ENCODE measurements around the gene ZNF200.
"Not testable (repeated sequence)": the region's sequence is repeated elsewhere in the genome, so short reads cannot be mapped to it uniquely, and the experiment has no call there.

The ZNF200 gene

DNA sequence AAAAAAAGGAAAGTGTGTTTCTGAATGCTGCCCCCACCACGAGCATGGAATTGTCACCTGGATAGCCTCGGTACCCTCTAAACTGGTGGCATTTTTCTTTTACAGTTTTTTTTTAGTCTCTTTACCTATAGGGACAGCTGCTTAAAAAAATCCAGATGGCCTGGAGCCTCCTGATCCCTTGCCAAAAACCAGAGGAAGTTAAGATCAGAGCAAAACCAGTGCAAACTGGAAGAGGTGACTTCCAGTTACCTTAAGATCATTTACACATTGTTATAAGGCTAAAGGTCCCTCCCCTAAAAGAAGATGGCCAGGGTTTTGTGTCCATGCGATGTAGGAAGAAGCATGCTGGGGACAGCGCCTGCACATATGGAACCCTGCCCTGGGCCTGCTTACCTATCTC, 18.0 kb upstream of the ZNF200 start:
- no peak for DNase-seq (ENCODE audit: low spot score)

DNA sequence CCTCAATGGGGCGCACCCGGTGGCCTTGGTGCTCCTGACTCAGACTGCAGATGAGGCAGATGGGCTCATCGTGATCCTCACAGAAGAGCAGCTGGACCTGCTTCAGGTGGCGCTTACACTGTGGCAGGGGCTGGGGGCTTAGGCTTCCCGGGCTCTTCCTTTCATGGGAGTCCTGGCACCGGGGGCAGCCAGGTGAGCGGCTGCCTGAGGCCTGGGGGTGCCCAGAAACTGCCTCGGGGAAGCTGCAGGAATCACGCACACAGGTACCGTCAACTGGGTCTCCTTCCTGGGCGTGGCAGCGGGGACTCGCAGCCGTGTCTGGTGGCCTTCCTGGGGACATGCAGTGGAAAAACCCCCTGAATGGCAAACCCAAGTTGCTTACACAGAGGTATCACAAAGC, 14.5 kb upstream of the ZNF200 start:
- no peak for DNase-seq (ENCODE audit: low spot score)

DNA sequence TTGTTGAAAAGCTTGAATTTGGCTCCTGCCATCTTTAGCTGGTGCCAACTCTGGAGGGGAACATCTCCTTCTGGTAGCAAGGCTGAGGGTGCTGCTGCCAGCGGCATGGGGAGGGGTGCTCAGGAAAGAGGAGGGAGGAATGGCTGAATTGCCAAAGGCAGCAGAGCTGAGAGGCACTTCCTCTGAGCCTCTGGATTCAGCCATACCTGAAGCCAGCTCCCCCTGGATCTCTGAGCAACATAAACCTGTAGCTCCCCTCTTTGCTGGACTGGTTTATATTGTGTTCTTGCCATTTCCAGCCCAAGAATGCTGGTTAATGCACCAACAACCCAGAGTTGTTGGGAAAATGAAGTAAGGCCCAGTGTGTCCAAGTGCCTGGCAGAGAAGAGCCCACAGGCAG, 14.1 kb upstream of the ZNF200 start:
- DNase-seq (ENCODE audit: low spot score): no peak

DNA sequence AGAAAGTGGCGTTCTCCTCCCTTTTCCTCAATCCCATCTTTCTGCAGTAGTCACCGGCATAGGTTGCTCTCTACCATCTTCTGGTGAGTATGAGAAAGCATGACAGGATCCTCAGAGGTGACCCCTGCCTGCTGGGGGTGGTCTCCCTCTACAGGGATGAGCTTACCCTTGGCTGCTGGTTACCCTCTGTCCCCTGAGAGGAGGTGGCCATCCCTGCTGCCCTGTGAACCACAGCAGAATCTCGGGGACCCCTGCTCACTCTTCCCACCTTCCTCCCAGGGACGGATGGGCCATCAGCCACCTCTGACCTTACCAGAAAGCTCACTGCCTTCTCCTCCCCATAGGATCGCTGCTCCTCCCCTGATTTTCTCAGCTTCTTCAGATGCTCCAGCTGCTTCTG, 13.6 kb upstream of the ZNF200 start:
- no peak for DNase-seq (ENCODE audit: low spot score)

DNA sequence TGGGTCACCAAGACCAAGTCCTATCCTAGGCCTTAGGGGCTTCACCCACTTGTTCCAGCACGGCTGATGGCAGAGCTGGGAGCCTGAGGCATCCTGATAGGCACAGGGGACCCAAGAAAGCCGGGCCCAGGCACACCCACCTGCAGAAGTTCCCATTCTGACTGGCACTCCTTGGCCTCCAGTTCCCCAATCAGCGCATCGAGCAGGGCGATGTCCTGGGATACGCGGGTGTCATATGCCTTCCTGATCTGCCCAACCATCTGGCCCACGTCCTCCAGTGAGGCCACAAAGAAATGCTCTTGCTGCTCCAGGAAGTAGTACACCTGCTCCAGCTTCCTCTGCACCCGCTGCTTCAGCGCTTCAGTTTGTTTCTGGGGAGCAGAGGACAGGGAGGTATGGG, 11.9 kb upstream of the ZNF200 start:
- no peak for DNase-seq (ENCODE audit: low spot score)

DNA sequence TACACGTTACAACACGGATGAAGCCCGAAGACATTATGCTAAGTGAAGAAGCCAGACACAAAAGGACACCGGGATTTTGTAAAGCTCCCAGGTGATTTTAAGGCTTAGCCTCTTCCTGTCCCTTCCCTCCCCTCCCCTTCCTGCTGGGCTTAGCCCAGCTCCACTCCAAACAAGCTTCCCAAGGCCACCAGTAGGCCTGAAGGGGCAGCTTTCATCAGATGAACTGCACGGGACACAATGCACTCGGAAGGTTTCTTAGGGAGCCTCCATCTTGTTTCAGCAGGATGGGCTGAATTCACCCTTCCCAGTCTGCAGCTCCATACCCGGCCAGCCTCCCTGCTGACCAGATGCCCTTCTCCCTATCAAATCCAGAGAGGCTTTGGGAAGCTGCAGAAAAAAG, 11.0 kb upstream of the ZNF200 start:
- no peak for DNase-seq (ENCODE audit: low spot score)

DNA sequence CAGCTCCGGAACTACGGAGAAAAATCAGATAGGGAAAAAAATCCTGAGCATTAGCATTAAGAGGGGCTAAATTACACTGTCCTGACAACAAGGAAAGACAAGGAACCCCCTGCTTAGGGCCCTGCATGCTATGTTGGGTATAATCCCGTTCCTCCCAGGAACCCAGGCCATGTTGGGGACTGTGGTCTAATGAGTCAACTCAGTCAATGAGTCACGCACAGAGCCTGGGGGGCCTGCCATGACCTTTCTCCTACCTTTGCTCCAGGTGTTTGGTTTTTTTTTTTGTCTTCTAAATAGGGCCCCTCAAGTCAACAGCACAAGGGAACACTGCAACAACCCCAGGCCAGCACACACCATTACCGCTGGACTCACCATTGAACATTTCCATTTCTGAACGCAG, 8.9 kb upstream of the ZNF200 start:
- DNase-seq (ENCODE audit: low spot score): no peak

DNA sequence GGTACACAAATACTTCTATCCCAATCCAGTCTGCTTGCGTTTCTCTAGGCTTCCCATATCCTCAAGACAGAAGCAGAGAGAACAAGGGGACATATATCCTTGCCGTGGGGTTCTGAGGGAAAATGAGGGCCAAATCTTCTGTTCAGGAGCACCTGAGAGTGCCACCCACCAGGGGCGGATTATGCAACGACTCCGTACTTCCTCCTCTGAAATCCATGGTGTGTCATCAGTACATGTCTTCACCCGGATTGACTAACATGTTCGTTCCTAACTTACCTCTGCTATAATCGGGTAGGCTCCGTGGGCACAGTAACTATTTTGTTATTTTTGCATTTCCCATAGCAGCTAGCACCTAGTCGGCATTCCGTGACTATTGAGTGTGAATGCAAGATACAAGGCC, 7.8 kb upstream of the ZNF200 start:
- DNase-seq (ENCODE audit: low spot score): no peak

DNA sequence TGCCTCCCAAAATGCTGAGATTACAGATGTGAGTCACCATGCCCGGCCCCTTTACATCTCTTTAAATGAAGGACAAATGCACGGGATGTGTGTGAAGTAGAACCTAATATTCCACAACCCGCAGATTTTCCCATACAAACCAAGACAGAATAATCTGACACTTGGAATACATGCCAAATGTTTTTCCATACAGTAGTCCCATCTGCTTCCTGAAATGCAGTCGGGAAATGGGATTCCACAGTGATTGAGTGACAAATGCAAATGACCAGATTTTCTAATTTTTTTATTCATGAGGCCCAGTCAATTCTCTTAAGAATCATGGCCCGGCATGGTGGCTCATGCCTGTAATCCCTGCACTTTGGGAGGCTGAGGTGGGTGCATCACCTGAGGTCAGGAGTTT, 6.8 kb upstream of the ZNF200 start:
- DNase-seq (ENCODE audit: low spot score): no peak

DNA sequence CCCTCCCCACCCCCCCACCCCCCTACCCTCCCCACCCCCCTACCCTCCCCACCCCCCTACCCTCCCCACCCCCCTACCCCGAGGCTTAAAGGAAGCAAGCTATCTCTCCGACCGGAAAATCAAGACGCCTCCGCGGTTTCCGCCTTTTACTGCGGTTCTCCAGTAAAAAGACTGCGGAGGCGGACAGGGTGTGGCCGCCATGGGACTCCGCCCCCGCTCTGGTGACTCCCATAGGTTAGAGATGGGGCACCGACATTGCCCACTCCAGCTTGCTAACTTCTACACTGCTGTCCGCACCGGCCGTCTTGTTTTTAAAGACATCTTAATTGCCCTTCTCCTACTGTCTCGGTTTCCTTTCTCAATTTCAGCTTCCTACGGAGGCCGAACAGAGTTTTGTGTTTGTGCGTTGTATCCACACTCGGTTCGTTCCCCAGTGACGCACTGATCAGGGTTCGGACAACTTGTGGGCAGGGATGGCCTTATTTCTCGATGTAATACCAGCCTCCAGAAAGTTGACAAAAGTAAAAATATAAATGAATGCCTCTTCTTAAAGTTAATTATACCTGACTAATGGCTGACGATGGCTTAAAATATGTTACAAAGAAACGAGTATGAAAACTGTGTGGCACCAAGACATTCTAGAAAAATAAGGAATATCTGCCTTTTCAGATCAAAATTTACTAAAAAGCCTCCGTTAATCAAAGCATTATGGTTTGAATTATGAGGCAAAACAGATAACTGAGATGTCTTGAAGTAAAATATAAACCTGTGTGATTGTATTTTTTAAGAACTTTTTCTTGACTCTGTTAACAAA, 1.1 kb upstream of the ZNF200 start:
- DNase-seq (ENCODE audit: low spot score): peak; percentile 38

DNA sequence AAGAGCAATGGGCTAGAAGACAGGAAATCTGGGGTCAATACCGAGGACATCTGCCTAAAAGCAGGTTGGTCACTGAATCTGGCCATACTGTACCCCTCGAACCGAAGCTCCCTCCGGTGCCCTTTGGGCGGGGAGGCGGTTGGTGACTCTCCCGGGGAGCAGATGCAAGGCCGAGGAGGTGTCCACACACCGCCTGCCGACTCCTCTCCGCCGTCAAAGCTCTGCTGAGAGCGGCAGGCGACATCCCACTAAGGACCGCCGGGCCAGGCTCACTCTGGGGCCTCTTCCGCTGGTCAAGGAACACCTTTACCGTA, 458 bp downstream of the ZNF200 start:
- no peak for DNase-seq (ENCODE audit: low spot score)

DNA sequence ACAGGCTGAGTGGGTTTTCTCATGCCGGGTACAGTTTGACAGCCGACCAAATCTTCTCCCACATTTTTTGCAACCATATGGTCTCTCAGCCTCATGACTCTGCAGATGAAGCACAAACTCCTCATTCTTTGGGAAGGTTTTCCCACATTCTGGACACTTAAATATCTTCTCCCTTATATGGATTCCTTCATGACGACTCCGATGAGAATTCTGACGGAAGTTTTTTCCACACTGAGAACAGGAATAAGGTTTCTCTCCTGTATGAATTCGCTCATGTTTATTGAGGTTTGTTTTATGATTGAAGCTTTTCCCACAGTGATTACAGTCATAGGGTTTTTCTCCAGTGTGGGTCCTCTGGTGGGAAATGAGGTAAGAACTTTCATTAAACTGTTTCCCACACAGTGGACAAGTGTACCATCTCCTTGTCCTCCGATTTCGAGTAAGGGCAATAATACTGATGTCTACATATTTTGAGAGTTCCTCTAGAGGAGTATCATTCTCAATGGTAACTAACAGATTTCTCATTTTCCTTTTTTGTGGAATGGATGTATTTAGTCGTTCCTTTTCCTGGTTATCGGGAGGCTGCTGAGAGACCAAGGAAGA, 10.9 kb downstream of the ZNF200 start:
- DNase-seq (ENCODE audit: low spot score): no peak

DNA sequence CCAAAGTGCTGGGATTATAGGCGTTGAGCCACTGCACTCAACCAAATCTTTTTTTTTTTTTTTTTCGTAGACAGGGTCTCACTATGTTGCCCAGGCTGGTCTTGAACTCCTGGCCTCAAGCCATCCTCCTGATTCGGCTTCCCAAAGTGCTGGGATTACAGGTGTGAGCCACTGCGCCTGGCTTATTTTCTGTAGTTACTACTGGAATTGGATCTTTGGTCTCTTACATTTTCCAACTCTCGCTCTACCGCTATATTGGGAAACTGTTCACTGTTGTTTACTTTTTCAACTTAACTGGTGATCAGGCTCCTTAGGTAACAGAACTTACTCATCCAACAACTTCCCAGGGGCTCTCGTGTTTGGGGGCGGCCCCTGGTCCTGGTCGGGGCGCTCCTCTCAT, 14.1 kb downstream of the ZNF200 start:
- no peak for DNase-seq (ENCODE audit: low spot score)

DNA sequence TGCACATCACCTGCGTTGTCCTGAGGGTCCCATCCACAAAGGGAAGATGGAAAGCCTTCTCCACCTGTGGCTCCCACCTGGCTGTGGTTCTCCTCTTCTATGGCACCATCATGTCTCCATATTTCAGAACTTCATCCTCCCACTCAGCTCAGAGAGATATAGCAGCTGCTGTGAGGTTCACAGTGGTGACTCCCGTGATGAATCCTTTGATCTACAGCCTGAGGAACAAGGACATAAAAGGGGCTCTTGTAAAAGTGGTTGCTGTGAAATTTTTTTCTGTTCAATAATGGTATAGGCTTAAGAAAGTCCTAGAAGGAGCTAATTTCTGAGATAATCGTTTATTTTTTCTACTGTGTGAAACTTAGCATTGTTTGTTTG, 18.7 kb downstream of the ZNF200 start:
- no peak for DNase-seq (ENCODE audit: low spot score)

DNA sequence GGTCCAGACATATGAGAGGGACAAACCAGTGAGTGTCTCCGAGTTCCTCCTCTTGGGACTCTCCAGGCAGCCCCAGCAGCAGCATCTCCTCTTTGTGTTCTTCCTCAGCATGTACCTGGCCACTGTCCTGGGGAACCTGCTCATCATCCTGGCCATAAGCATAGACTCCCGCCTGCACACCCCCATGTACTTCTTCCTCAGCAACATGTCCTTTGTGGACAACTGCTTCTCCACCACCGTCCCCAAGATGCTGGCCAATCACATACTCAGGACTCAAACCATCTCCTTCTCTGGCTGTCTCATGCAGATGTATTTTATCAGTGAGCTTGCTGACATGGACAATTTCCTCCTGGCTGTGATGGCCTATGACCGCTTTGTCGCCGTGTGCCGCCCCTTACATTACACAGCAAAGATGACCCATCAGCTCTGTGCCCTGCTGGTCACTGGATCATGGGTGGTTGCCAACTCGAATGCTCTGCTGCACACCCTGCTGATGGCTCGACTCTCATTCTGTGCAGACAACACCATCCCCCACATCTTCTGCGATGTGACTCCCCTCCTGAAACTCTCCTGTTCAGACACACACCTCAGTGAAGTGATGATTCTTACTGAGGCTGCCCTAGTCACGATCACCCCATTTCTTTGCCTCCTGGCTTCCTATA, 19.2 kb downstream of the ZNF200 start:
- no peak for DNase-seq (ENCODE audit: low spot score)

DNA sequence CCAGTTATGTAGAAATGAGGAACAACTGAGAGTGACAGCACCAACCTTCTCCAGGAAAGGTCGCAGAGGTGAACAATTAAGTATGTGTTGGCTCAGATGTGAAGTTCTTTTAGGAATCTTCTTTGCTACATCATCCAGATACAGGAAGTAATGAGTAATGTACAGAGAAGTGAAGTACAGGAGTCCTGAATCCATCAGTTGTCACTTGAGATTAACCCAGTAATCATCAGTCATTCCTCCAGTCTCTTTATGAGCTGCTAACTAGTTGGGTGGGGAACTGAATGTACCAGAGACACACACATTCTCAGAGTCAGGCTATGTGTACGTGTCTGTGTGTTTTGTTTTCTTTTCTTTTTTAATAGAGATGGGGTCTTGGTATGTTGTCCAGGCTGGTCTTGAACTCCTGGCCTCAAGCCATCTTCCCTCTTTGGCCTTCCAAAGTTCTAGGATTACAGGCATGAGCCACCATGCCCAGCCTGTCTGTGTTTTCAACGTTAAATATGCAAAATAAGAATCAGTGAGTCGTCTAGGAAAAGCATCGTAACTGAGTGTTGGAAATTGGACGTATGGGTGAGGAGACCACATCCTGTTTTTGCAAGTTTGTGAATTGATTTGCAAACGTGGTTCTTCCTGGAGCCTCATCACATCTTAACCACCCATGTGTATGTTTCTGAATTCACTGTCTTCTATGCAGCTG, 19.9 kb downstream of the ZNF200 start:
- no peak for DNase-seq (ENCODE audit: low spot score)

DNA sequence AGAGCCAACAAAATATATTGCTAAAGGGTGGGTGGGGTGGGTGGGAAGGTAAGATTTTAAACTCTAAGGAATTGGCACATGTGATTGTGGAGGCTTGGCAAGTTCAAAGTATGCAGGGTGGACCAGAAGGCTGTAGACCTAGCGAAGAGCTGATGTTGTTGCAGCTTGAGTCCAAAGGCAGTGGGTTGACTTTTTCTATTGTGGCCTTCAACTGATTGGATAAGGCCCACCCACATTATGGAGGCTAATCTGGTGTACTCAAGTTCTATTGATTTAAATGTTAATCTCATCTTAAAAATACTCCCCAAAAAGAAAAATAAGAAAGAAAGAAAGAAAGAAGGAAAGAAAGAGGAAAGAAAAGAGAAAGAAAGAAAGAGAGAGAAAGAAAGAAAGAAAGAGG, 22.4 kb downstream of the ZNF200 start:
- DNase-seq (ENCODE audit: low spot score): no peak

DNA sequence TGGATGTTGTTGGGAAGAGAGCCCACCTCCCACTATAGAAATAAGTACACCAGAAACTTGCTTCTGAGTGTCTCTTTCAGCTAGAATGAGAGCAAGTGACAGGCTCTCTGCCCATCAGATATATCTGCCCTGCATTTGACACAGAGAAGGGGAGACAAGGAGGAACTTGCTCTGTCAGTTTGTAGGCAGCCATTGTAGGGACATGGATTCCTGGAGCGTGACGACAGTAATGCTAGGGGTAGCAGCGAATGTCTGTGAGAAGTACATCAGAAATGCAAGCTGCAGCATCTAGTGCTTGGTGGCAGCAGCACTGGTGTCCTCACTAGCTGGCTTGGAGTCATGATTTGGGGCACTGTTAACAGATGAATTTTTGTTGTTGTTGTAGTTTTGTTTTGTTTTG, 23.0 kb downstream of the ZNF200 start:
- DNase-seq (ENCODE audit: low spot score): no peak

DNA sequence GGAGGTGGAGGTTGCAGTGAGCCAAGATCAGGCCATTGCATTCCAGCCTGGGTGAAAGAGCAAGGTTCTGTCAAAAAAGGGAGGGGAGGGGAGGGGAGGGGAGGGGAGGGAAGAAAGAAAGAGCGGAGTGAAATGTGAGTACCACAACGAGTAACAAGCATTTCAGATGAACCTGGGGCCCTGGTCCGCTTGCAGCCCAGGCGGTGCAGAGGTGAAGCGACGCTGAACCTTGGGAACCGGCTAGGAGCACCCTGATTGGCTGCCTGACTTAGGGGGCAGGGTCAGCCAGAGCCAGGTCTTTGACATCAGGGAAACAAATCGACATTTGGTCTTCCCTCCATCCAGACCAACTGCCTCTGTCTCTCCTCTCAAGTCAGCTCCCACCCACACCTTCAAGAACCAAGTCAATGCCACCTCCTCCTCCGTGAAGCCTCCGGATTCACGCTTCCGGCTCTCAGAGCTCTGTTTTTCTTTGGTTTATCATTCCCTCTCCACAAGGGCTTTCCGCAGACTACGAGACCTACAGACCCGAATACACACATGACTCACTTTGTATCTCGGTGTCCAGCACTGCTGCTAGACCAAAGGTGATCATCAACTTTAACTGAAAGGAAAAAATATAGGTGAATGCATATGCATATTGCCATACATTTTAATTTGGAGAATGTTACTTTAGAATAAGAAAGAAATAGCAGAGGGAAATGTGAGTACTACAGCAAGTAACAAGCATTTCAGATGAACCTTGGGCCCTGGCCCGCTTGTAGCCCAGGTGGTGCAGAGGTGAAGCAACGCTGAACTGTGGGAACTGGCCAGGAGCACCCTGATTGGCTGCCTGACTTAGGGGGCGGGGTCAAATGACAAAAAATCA, 27.6 kb downstream of the ZNF200 start:
- DNase-seq (ENCODE audit: low spot score): no peak

DNA sequence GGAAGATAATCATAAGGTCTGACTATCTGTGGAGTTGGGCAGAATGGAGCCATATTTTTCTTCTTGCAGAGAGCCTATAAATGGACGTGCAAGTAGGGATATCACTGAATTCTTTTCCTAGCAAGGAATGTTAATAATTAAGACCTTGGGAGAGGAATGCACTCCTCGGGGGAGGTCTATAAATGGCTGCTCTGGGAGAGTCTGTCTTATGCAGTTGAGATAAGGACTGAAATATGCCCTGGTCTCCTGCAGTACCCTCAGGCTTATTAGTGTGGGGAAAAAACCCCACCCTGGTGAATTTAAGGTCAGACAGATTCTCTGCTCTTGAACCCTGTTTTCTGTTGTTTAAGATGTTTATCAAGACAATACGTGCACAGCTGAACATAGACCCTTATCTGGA, 29.0 kb downstream of the ZNF200 start:
- DNase-seq (ENCODE audit: low spot score): not testable (repeated sequence)

DNA sequence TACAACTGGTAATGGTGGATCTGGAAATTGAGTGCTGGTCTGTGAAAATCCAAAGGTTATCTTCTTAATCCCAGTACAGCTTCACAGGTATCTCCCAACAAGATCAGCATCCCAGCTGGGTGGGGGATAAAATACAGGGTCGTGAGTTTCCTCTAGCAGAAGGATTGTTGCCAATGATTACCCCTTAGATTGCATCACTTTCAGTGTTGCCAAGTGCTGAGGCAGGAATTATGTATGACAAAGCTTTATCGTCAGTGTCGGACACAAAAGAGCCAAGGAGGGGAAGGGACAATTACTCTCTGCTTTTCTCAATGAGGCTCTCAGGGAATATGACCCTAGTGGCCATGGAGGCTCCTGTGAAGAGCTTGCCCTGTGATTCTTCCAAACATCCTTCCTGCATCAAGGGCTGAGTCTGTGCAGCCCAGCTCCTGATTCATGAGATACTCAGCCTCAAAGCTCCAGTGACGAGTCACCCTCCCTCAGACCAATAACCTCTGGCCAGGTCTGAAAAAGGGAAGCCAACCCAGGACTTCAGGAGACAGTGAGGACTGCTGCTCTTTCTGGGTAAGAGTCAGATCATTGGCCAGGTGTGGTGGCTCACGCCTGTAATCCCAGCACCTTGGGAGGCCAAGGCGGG, 31.9 kb downstream of the ZNF200 start:
- DNase-seq (ENCODE audit: low spot score): no peak
